GM12864 (cell line): Measurements from ENCODE around the gene MDFI.

ENCODE experiments used
- DNase-seq: peaks from one replicate; pipeline ENCODE4 v3.0.0-alpha.2; 2011; ENCODE audit warnings: low read depth
- H3K4me3 ChIP-seq: 2 replicates; pipeline ENCODE4 v1.5.1; 2011; ENCODE audit warnings: mild to moderate bottlenecking, low read depth, low read length, control low read depth
- CTCF ChIP-seq: IDR thresholded peaks from 2 replicates; pipeline ENCODE4 v1.5.1; 2011; ENCODE audit warnings: low read depth, mild to moderate bottlenecking, moderate library complexity, low read length, control low read depth, inconsistent platforms; ENCODE audit errors: missing control alignments

Gene MDFI

GRCh38 chr6:41697861-41698781 lies 59.9 kb downstream of the MDFI start:
- no peak for TF ChIP-seq CTCF
- no peak for DNase-seq
- H3K4me3 ChIP-seq, result no peak overlapping the region

- no peak for TF ChIP-seq CTCF
- no peak for DNase-seq
- H3K4me3 ChIP-seq, result no peak overlapping the region
Measured at GRCh38 chr6:41699063-41699462, 60.8 kb downstream of the MDFI start.

GRCh38 chr6:41700463-41701347 lies 62.4 kb downstream of the MDFI start:
- H3K4me3 ChIP-seq, result no peak overlapping the region
- no peak for DNase-seq
- no peak for TF ChIP-seq CTCF

- no peak overlapping the region for H3K4me3 ChIP-seq
- TF ChIP-seq CTCF, result no peak
- DNase-seq, result no peak
Measured at GRCh38 chr6:41702089-41702745, 63.9 kb downstream of the MDFI start.

GRCh38 chr6:41702771-41703494 lies 64.7 kb downstream of the MDFI start:
- no peak overlapping the region for H3K4me3 ChIP-seq
- TF ChIP-seq CTCF, result no peak
- no peak for DNase-seq
